ENCODE measurements around the gene LAMA2. TPM values are rescaled to one million over a fixed set of nuclear protein-coding genes. Genes with fewer than 3 reads are reported as not detected.

The LAMA2 gene
- total and polyA plus RNA-seq, 5 donors from 2014 or later, result 0.06 to 0.47 (median 0.09) TPM

GRCh38 chr6:129448965-129449364, 566.0 kb downstream of the LAMA2 start:
- peaks cover 0 to 1% (median 0%) of the 10 kb centered on the region in 7 donors for H3K9me3 Mint-ChIP-seq

GRCh38 chr6:129451187-129451586, 568.2 kb downstream of the LAMA2 start:
- H3K4me1 Mint-ChIP-seq, result peaks cover 12 to 52% (median 31%) of the 10 kb centered on the region in 4 donors
- H3K36me3 Mint-ChIP-seq, result peaks cover 5% of the 10 kb centered on the region
- H3K27me3 Mint-ChIP-seq, result peaks cover 5% of the 10 kb centered on the region
- Histone ChIP-seq H3K4me3 (ENCODE audit: low read depth, low read length) (no peak overlapping the region), H3K27ac (ENCODE audit: insufficient read depth, low read length, poor library complexity, severe bottlenecking) (no peak overlapping the region), H3K9me3 (ENCODE audit: control insufficient read depth in 2 of 2, low read length in 2 of 2) (no peaks in the 10 kb centered on the region), H3K4me1 (ENCODE audit: control insufficient read depth, insufficient read depth, low read length, poor library complexity, severe bottlenecking) (peaks cover 3% of the 10 kb centered on the region), H3K27me3 (ENCODE audit: control insufficient read depth, insufficient read depth, low read length) (no peaks in the 10 kb centered on the region), H3K36me3 (ENCODE audit: control insufficient read depth, insufficient read depth, low read length) (no peaks in the 10 kb centered on the region)
- H3K4me3 Mint-ChIP-seq, result no peak overlapping the region
- peaks cover 0 to 4% (median 0%) of the 10 kb centered on the region in 7 donors for H3K9me3 Mint-ChIP-seq
- ATAC-seq (ENCODE audit: low read depth in 2 of 2), result no peak
- peak overlapping the region in 1 of 3 donors; percentile 2 for H3K27ac Mint-ChIP-seq
- no peak for DNase-seq

More at GRCh38 chr6:129448965-129449364, 566.0 kb downstream of the LAMA2 start:
- peaks cover 5% of the 10 kb centered on the region for H3K27me3 Mint-ChIP-seq
- peaks cover 5% of the 10 kb centered on the region for H3K36me3 Mint-ChIP-seq
- Histone ChIP-seq H3K9me3 (ENCODE audit: control insufficient read depth in 2 of 2, low read length in 2 of 2) (no peaks in the 10 kb centered on the region), H3K36me3 (ENCODE audit: control insufficient read depth, insufficient read depth, low read length) (no peaks in the 10 kb centered on the region), H3K27ac (ENCODE audit: insufficient read depth, low read length, poor library complexity, severe bottlenecking) (no peak overlapping the region), H3K4me3 (ENCODE audit: low read depth, low read length) (no peak overlapping the region), H3K4me1 (ENCODE audit: control insufficient read depth, insufficient read depth, low read length, poor library complexity, severe bottlenecking) (peaks cover 9% of the 10 kb centered on the region), H3K27me3 (ENCODE audit: control insufficient read depth, insufficient read depth, low read length) (no peaks in the 10 kb centered on the region)
- H3K27ac Mint-ChIP-seq, result peak overlapping the region in 2 of 3 donors; percentile 23 to 80
- ATAC-seq (ENCODE audit: low read depth in 2 of 2), result no peak
- peaks cover 28 to 72% (median 44%) of the 10 kb centered on the region in 4 donors for H3K4me1 Mint-ChIP-seq
- H3K4me3 Mint-ChIP-seq, result no peak overlapping the region
- DNase-seq, result peak in 1 of 3 donors; percentile 54

- ATAC-seq (ENCODE audit: low read depth in 2 of 2), result peak; percentile 14 to 24
- Histone ChIP-seq H3K4me3 (ENCODE audit: low read depth, low read length) (no peak overlapping the region), H3K36me3 (ENCODE audit: control insufficient read depth, insufficient read depth, low read length) (no peaks in the 10 kb centered on the region), H3K4me1 (ENCODE audit: control insufficient read depth, insufficient read depth, low read length, poor library complexity, severe bottlenecking) (peaks cover 3% of the 10 kb centered on the region), H3K27me3 (ENCODE audit: control insufficient read depth, insufficient read depth, low read length) (no peaks in the 10 kb centered on the region), H3K9me3 (ENCODE audit: control insufficient read depth in 2 of 2, low read length in 2 of 2) (no peaks in the 10 kb centered on the region), H3K27ac (ENCODE audit: insufficient read depth, low read length, poor library complexity, severe bottlenecking) (no peak overlapping the region)
- no peak overlapping the region for H3K27ac Mint-ChIP-seq
- peak overlapping the region in 1 of 4 donors; percentile 6 for H3K4me3 Mint-ChIP-seq
- peak in 1 of 3 donors; percentile 32 for DNase-seq
- peaks cover 5% of the 10 kb centered on the region for H3K36me3 Mint-ChIP-seq
- peaks cover 0 to 3% (median 0%) of the 10 kb centered on the region in 7 donors for H3K9me3 Mint-ChIP-seq
- H3K27me3 Mint-ChIP-seq, result no peaks in the 10 kb centered on the region
- peaks cover 8 to 35% (median 19%) of the 10 kb centered on the region in 4 donors for H3K4me1 Mint-ChIP-seq
These were observed 570.1 kb downstream of the LAMA2 start for GRCh38 chr6:129453073-129453472.

GRCh38 chr6:129454488-129454887, 571.5 kb downstream of the LAMA2 start:
- ATAC-seq (ENCODE audit: low read depth in 2 of 2), result no peak
- Histone ChIP-seq H3K9me3 (ENCODE audit: control insufficient read depth in 2 of 2, low read length in 2 of 2) (no peaks in the 10 kb centered on the region), H3K27ac (ENCODE audit: insufficient read depth, low read length, poor library complexity, severe bottlenecking) (no peak overlapping the region), H3K27me3 (ENCODE audit: control insufficient read depth, insufficient read depth, low read length) (no peaks in the 10 kb centered on the region), H3K4me1 (ENCODE audit: control insufficient read depth, insufficient read depth, low read length, poor library complexity, severe bottlenecking) (peaks cover 3% of the 10 kb centered on the region), H3K4me3 (ENCODE audit: low read depth, low read length) (no peak overlapping the region), H3K36me3 (ENCODE audit: control insufficient read depth, insufficient read depth, low read length) (no peaks in the 10 kb centered on the region)
- Mint-ChIP-seq H3K4me3 (no peak overlapping the region), H3K4me1 (peaks cover 0 to 24% (median 12%) of the 10 kb centered on the region in 4 donors), H3K27ac (no peak overlapping the region), H3K9me3 (peaks cover 0 to 3% (median 0%) of the 10 kb centered on the region in 7 donors), H3K36me3 (peaks cover 5% of the 10 kb centered on the region), H3K27me3 (peaks cover 5% of the 10 kb centered on the region)
- no peak for DNase-seq

- ATAC-seq (ENCODE audit: low read depth in 2 of 2) (no peak), DNase-seq (no peak)
- peaks cover 7% of the 10 kb centered on the region for H3K27me3 Mint-ChIP-seq
- Histone ChIP-seq H3K36me3 (ENCODE audit: control insufficient read depth, insufficient read depth, low read length) (no peaks in the 10 kb centered on the region), H3K27me3 (ENCODE audit: control insufficient read depth, insufficient read depth, low read length) (no peaks in the 10 kb centered on the region), H3K4me1 (ENCODE audit: control insufficient read depth, insufficient read depth, low read length, poor library complexity, severe bottlenecking) (peaks cover 3% of the 10 kb centered on the region), H3K9me3 (ENCODE audit: control insufficient read depth in 2 of 2, low read length in 2 of 2) (no peaks in the 10 kb centered on the region), H3K27ac (ENCODE audit: insufficient read depth, low read length, poor library complexity, severe bottlenecking) (no peak overlapping the region), H3K4me3 (ENCODE audit: low read depth, low read length) (no peak overlapping the region)
- no peak overlapping the region for H3K4me3 Mint-ChIP-seq
- peaks cover 0 to 20% (median 9%) of the 10 kb centered on the region in 4 donors for H3K4me1 Mint-ChIP-seq
- H3K9me3 Mint-ChIP-seq, result peaks cover 0 to 3% (median 0%) of the 10 kb centered on the region in 7 donors
- peaks cover 5% of the 10 kb centered on the region for H3K36me3 Mint-ChIP-seq
- no peak overlapping the region for H3K27ac Mint-ChIP-seq
These were observed 572.3 kb downstream of the LAMA2 start for GRCh38 chr6:129455126-129455769.

- Mint-ChIP-seq H3K36me3 (no peaks in the 10 kb centered on the region), H3K27me3 (peaks cover 11% of the 10 kb centered on the region), H3K9me3 (no peaks in the 10 kb centered on the region), H3K4me3 (no peak overlapping the region), H3K27ac (no peak overlapping the region), H3K4me1 (no peaks in the 10 kb centered on the region)
- H3K9me3 ChIP-seq (ENCODE audit: control insufficient read depth in 2 of 2, low read length in 2 of 2), result no peaks in the 10 kb centered on the region
- no peak overlapping the region for H3K27ac ChIP-seq (ENCODE audit: insufficient read depth, low read length, poor library complexity, severe bottlenecking)
- no peaks in the 10 kb centered on the region for H3K27me3 ChIP-seq (ENCODE audit: control insufficient read depth, insufficient read depth, low read length)
- no peaks in the 10 kb centered on the region for H3K4me1 ChIP-seq (ENCODE audit: control insufficient read depth, insufficient read depth, low read length, poor library complexity, severe bottlenecking)
- DNase-seq, result no peak
- no peaks in the 10 kb centered on the region for H3K36me3 ChIP-seq (ENCODE audit: control insufficient read depth, insufficient read depth, low read length)
- no peak for ATAC-seq (ENCODE audit: low read depth in 2 of 2)
- no peak overlapping the region for H3K4me3 ChIP-seq (ENCODE audit: low read depth, low read length)
These were observed 577.3 kb downstream of the LAMA2 start for GRCh38 chr6:129460221-129460620.

- Mint-ChIP-seq H3K27ac (no peak overlapping the region), H3K27me3 (peaks cover 11% of the 10 kb centered on the region), H3K4me1 (peaks cover 0 to 4% (median 0%) of the 10 kb centered on the region in 4 donors), H3K36me3 (no peaks in the 10 kb centered on the region), H3K9me3 (no peaks in the 10 kb centered on the region), H3K4me3 (no peak overlapping the region)
- H3K36me3 ChIP-seq (ENCODE audit: control insufficient read depth, insufficient read depth, low read length), result no peaks in the 10 kb centered on the region
- no peak overlapping the region for H3K4me3 ChIP-seq (ENCODE audit: low read depth, low read length)
- H3K27me3 ChIP-seq (ENCODE audit: control insufficient read depth, insufficient read depth, low read length), result peaks cover 4% of the 10 kb centered on the region
- H3K9me3 ChIP-seq (ENCODE audit: control insufficient read depth in 2 of 2, low read length in 2 of 2), result no peaks in the 10 kb centered on the region
- H3K4me1 ChIP-seq (ENCODE audit: control insufficient read depth, insufficient read depth, low read length, poor library complexity, severe bottlenecking), result no peaks in the 10 kb centered on the region
- DNase-seq (no peak), ATAC-seq (ENCODE audit: low read depth in 2 of 2) (no peak)
- no peak overlapping the region for H3K27ac ChIP-seq (ENCODE audit: insufficient read depth, low read length, poor library complexity, severe bottlenecking)
These were observed 586.2 kb downstream of the LAMA2 start for GRCh38 chr6:129469070-129469662.
